OCI-LY3 (cell line): ENCODE data around the gene PPA1.

Source experiments
- EZH2phosphoT487 ChIP-seq: fragments of 200-600 bp; shearing (Covaris generic); IDR thresholded peaks from 2 replicates; pipeline ENCODE4 v1.6.1; 2018; ENCODE audit warnings: antibody characterized with exemption, mixed run types, low read depth
- TF ChIP-seq, protein P1 (sequence below): fragments of 200-600, 300-600 bp; sonication (generic); IDR thresholded peaks from 2 replicates; pipeline ENCODE4 v1.5.1; 2014; ENCODE audit warnings: antibody characterized with exemption, low read length, low read depth

DNA sequence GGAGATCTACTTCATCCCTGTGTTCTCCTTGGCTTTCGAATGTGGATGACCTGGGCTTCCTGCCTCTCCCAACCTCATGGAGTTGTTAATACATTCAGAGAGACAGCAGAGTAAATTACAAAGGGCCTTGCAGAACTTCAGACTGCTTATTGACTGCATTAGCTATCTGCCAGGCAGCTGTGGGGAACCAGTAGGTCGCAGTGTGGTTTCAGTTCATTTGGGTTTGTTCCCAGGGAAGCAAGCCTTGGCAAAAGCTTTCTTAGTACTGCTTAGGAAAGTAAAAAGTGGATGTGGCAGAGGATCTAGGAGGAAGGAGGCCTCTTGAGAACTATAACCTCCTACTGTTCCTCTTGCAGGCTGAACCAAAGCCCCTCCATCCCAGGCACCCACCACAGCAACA, 41.4 kb upstream of the PPA1 start:
- TF ChIP-seq, protein P1, sequence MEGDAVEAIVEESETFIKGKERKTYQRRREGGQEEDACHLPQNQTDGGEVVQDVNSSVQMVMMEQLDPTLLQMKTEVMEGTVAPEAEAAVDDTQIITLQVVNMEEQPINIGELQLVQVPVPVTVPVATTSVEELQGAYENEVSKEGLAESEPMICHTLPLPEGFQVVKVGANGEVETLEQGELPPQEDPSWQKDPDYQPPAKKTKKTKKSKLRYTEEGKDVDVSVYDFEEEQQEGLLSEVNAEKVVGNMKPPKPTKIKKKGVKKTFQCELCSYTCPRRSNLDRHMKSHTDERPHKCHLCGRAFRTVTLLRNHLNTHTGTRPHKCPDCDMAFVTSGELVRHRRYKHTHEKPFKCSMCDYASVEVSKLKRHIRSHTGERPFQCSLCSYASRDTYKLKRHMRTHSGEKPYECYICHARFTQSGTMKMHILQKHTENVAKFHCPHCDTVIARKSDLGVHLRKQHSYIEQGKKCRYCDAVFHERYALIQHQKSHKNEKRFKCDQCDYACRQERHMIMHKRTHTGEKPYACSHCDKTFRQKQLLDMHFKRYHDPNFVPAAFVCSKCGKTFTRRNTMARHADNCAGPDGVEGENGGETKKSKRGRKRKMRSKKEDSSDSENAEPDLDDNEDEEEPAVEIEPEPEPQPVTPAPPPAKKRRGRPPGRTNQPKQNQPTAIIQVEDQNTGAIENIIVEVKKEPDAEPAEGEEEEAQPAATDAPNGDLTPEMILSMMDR, result no peak; the same call in 1 of the 2 replicates
- TF ChIP-seq EZH2phosphoT487, result no peak
